ENCODE measurements around the gene VSIG10. TPM values are rescaled to one million over a fixed set of nuclear protein-coding genes. Genes with fewer than 3 reads are reported as not detected.

The VSIG10 gene
- polyA plus RNA-seq, 3 donors, result 1.5 to 2.3 (median 1.5) TPM

DNA sequence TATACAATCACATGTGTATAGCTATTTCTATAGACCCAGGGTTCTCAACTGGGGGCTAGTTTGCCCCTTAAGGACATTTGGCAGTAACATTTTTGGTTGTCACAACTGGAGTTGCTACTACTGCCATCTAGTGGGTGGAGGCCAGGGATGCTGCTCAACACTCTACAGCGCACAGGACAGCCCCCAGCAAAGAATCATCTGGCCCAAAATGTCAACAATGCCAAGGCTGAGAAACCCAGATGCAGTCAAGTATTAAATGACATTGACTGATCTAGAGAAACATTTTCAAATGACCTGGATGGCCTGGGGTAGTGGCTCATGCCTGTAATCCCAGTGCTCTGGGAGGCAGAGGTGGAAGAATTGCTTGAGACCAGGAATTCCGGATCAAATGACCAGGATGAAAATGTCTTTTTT, 48.7 kb downstream of the VSIG10 start:
- DNase-seq, result peak; percentile 37 to 45 (median 41)
- H3K4me3 ChIP-seq (replicated peaks in 1 of 3; ENCODE audit: low read depth in 2 of 3, low read length in 3 of 3), result no peak overlapping the region
- H3K4me3 Mint-ChIP-seq, result no peak overlapping the region
- peaks cover 7 to 8% of the 10 kb centered on the region in 2 donors for H3K4me1 ChIP-seq (ENCODE audit: control insufficient read depth in 1 of 2, insufficient read depth in 2 of 2, low read length in 2 of 2)
- peaks cover 23% of the 10 kb centered on the region for H4K20me1 ChIP-seq (ENCODE audit: insufficient read depth, low read length)
- peaks cover 15% of the 10 kb centered on the region for H3K4me1 Mint-ChIP-seq
- peaks cover 0 to 2% (median 0%) of the 10 kb centered on the region in 7 donors for H3K9me3 Mint-ChIP-seq
- no peaks in the 10 kb centered on the region for H3K9me3 ChIP-seq (replicated peaks in 1 of 2; ENCODE audit: control insufficient read depth in 1 of 2, insufficient read depth in 1 of 2, low read length in 2 of 2)
- peak overlapping the region in 2 of 7 donors; percentile 22 to 41 for H3K27ac Mint-ChIP-seq
- TF ChIP-seq, protein P1, sequence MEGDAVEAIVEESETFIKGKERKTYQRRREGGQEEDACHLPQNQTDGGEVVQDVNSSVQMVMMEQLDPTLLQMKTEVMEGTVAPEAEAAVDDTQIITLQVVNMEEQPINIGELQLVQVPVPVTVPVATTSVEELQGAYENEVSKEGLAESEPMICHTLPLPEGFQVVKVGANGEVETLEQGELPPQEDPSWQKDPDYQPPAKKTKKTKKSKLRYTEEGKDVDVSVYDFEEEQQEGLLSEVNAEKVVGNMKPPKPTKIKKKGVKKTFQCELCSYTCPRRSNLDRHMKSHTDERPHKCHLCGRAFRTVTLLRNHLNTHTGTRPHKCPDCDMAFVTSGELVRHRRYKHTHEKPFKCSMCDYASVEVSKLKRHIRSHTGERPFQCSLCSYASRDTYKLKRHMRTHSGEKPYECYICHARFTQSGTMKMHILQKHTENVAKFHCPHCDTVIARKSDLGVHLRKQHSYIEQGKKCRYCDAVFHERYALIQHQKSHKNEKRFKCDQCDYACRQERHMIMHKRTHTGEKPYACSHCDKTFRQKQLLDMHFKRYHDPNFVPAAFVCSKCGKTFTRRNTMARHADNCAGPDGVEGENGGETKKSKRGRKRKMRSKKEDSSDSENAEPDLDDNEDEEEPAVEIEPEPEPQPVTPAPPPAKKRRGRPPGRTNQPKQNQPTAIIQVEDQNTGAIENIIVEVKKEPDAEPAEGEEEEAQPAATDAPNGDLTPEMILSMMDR (IDR thresholded peaks at IDR 0.05), result peak; percentile 70
- WGBS (ENCODE audit: insufficient coverage), result 100% methylated on average over 1 of the region's 2 CpGs
- H3K27ac ChIP-seq (ENCODE audit: low read depth in 1 of 2, low read length in 2 of 2), result no peak overlapping the region
- peaks cover 11 to 28% of the 10 kb centered on the region in 2 donors for H3K36me3 ChIP-seq (replicated peaks in 1 of 2; ENCODE audit: control insufficient read depth in 1 of 2, insufficient read depth in 2 of 2, low read length in 2 of 2)
- peaks cover 17 to 33% of the 10 kb centered on the region in 2 donors for H3K36me3 Mint-ChIP-seq
- peaks cover 42% of the 10 kb centered on the region for H3K79me2 ChIP-seq (ENCODE audit: insufficient read depth, low read length)
- no peaks in the 10 kb centered on the region for H3K27me3 ChIP-seq (ENCODE audit: control insufficient read depth in 2 of 2, insufficient read depth in 2 of 2, low read length in 2 of 2)
- no peak overlapping the region for H2AFZ ChIP-seq (ENCODE audit: insufficient read depth, low read depth, low read length, poor library complexity, severe bottlenecking)
- no peak overlapping the region for H3K4me2 ChIP-seq (replicated peaks; ENCODE audit: extremely low read depth, low read length, poor library complexity, severe bottlenecking)
- intact Hi-C loops (cut with micrococcal nuclease), result loop anchor here in 1 of 2 donors (10.0 kb wide), 1 partner anchor 320 kb away; the partner anchor contains the start of genes SUDS3 and TAOK3
- H3K27me3 Mint-ChIP-seq (ENCODE audit: low read depth in 3 of 3), result peaks cover 0 to 2% (median 0%) of the 10 kb centered on the region in 3 donors
- H3K9ac ChIP-seq (ENCODE audit: insufficient read depth, low read length, poor library complexity, severe bottlenecking), result no peak overlapping the region

DNA sequence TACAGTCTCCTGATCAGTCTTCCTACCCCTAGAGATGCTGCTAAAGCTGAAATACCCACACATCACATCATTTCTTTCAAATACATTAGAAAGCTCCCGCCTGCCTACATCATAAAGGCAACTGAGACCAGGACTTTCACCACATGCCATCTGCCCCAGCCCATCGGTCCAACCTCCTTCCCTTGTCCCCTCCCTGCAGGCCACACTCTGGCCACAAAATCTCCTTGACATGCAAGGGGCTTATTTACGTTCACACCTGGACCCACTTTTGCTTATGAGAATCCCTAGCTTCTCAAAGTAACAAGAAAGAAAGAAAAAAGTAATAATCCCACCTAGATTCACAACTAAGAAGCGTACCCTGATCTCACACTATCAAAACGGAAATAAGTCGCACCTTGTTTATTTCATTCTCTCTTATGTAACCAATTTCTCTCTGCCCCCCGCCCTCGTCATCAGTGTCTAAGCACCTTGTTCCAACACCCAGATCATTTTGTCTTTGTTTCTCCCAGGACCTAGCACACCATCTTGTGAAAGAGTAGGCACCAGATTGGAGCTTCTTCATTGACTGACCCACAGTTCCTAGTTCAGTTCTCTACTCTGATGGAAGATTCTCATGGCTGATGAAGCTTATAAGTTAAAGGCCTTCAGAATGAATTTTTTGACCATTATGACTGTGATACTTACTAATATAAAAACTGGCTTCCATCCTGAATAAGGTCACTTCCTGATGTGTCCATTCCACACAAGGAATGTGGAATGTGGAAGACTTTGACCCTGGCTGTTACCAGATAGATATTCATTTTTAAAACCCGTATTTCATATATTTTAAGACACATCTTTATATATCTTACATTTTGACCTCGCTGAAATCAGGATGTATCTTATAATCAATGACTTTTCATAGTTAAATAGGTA, 50.5 kb downstream of the VSIG10 start:
- H3K4me3 Mint-ChIP-seq, result no peak overlapping the region
- TF ChIP-seq, protein P1 (IDR thresholded peaks at IDR 0.05), result no peak
- H3K27ac Mint-ChIP-seq, result peak overlapping the region in 1 of 7 donors; percentile 3
- H3K9ac ChIP-seq (ENCODE audit: insufficient read depth, low read length, poor library complexity, severe bottlenecking), result no peak overlapping the region
- peaks cover 24% of the 10 kb centered on the region for H3K79me2 ChIP-seq (ENCODE audit: insufficient read depth, low read length)
- no peaks in the 10 kb centered on the region for H3K4me1 ChIP-seq (ENCODE audit: control insufficient read depth in 1 of 2, insufficient read depth in 2 of 2, low read length in 2 of 2)
- peaks cover 23% of the 10 kb centered on the region for H4K20me1 ChIP-seq (ENCODE audit: insufficient read depth, low read length)
- no peak for DNase-seq
- H2AFZ ChIP-seq (ENCODE audit: insufficient read depth, low read depth, low read length, poor library complexity, severe bottlenecking), result no peak overlapping the region
- H3K9me3 Mint-ChIP-seq, result peaks cover 0 to 2% (median 0%) of the 10 kb centered on the region in 7 donors
- H3K9me3 ChIP-seq (replicated peaks in 1 of 2; ENCODE audit: control insufficient read depth in 1 of 2, insufficient read depth in 1 of 2, low read length in 2 of 2), result no peaks in the 10 kb centered on the region
- intact Hi-C loops (cut with micrococcal nuclease), result loop anchor here in 1 of 2 donors (10.0 kb wide), 1 partner anchor 321 kb away; the partner anchor contains the start of genes SUDS3 and TAOK3
- H3K36me3 Mint-ChIP-seq, result peaks cover 31 to 44% of the 10 kb centered on the region in 2 donors
- peaks cover 5% of the 10 kb centered on the region for H3K4me1 Mint-ChIP-seq
- H3K36me3 ChIP-seq (replicated peaks in 1 of 2; ENCODE audit: control insufficient read depth in 1 of 2, insufficient read depth in 2 of 2, low read length in 2 of 2), result peaks cover 18 to 45% of the 10 kb centered on the region in 2 donors
- 95% methylated on average over 7 of the region's 10 CpGs for WGBS (ENCODE audit: insufficient coverage)
- no peaks in the 10 kb centered on the region for H3K27me3 ChIP-seq (ENCODE audit: control insufficient read depth in 2 of 2, insufficient read depth in 2 of 2, low read length in 2 of 2)
- no peak overlapping the region for H3K4me2 ChIP-seq (replicated peaks; ENCODE audit: extremely low read depth, low read length, poor library complexity, severe bottlenecking)
- no peak overlapping the region for H3K27ac ChIP-seq (ENCODE audit: low read depth in 1 of 2, low read length in 2 of 2)
- no peak overlapping the region for H3K4me3 ChIP-seq (replicated peaks in 1 of 3; ENCODE audit: low read depth in 2 of 3, low read length in 3 of 3)
- H3K27me3 Mint-ChIP-seq (ENCODE audit: low read depth in 3 of 3), result peaks cover 0 to 2% (median 0%) of the 10 kb centered on the region in 3 donors

Measured in CD14-positive monocyte (primary cell).